ENCODE measurements around the gene RNF31.

RNF31 gene

GRCh38 chr14:24147761-24148428 is 597 bp downstream of the RNF31 start:
- Histone ChIP-seq H3K4me2 (peak overlapping the region; percentile 91 to 100 (median 97)), H3K36me3 (peaks cover 56 to 75% (median 67%) of the 10 kb centered on the region in 11 experiments), H3K9ac (peak overlapping the region; percentile 86 to 96 (median 90)), H3K4me3 (peak overlapping the region; percentile 88 to 99 (median 92)), H3K27me3 (no peaks in the 10 kb centered on the region), H4K20me1 (peaks cover 4 to 66% (median 53%) of the 10 kb centered on the region in 11 experiments; a peak in 18 of 22 replicates), H3K4me1 (peaks cover 45 to 62% (median 47%) of the 10 kb centered on the region in 10 experiments), H3K27ac (peak overlapping the region; percentile 57 to 94 (median 82)), H3K9me3 (replicated peaks in 1 of 11) (no peaks in the 10 kb centered on the region)
- TF ChIP-seq Cebpa-rat (IDR thresholded peaks at IDR 0.05) = no peak

DNA sequence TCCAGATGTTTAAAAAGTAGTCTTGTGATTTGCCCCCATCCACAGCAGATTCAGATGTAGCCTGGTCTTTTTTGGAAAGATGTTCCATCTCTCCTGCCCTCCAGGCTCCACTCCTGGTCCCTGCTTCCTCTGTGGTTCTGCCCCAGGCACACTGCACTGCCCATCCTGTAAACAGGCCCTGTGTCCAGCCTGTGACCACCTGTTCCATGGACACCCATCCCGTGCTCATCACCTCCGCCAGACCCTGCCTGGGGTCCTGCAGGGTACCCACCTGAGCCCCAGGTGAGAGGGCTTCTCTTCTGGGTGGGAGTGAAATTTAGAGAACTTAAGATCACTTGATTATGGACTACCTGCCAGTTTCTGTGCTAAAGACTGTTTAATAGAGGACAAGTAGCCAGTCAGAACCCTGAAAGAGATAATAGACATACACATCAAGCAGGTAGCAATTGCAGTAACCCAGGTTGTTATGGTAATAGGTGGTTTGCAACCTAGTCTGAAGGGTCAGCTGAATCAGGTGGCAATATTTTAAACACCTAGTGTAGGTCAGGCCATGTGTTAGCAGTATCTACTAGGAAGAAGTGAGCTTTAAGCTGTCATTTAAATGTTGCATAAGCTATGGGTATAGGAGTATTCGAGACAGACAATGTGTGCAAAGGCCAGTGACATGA is 2.1 kb downstream of the RNF31 start:
- Histone ChIP-seq H4K20me1 (peaks cover 4 to 53% (median 41%) of the 10 kb centered on the region in 11 experiments; a peak in 18 of 22 replicates), H3K4me2 (peak overlapping the region in 9 of 11 experiments; percentile 91 to 100 (median 97); a peak in 14 of 22 replicates), H3K9ac (peak overlapping the region in 10 of 11 experiments; percentile 27 to 96 (median 90); a peak in 14 of 22 replicates), H3K27me3 (no peaks in the 10 kb centered on the region), H3K4me1 (peaks cover 30 to 50% (median 36%) of the 10 kb centered on the region in 10 experiments), H3K27ac (no peak overlapping the region), H3K4me3 (no peak overlapping the region; a peak in 1 of 20 replicates), H3K36me3 (peaks cover 56 to 73% (median 63%) of the 10 kb centered on the region in 11 experiments), H3K9me3 (replicated peaks in 1 of 11) (no peaks in the 10 kb centered on the region)
- TF ChIP-seq Cebpa-rat (IDR thresholded peaks at IDR 0.05) = no peak

DNA sequence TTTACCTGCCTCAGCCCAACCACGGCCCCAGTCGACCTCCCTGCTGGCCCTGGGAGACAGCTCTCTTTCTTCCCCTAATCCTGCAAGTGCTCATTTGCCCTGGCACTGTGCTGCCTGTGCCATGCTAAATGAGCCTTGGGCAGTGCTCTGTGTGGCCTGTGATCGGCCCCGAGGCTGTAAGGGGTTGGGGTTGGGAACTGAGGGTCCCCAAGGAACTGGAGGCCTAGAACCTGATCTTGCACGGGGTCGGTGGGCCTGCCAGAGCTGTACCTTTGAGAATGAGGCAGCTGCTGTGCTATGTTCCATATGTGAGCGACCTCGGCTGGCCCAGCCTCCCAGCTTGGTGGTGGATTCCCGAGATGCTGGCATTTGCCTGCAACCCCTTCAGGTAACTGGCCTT is 2.8 kb downstream of the RNF31 start:
- peaks cover 24 to 50% (median 33%) of the 10 kb centered on the region in 10 experiments for H3K4me1 ChIP-seq
- H3K27me3 ChIP-seq = no peaks in the 10 kb centered on the region
- peaks cover 4 to 51% (median 41%) of the 10 kb centered on the region in 11 experiments; a peak in 18 of 22 replicates for H4K20me1 ChIP-seq
- H3K36me3 ChIP-seq = peaks cover 57 to 73% (median 65%) of the 10 kb centered on the region in 11 experiments
- peak overlapping the region in 1 of 11 experiments; percentile 99; a peak in 1 of 22 replicates for H3K4me2 ChIP-seq
- peak overlapping the region in 6 of 11 experiments; percentile 21 to 96 (median 64); a peak in 6 of 22 replicates for H3K9ac ChIP-seq
- no peak for TF ChIP-seq Cebpa-rat (IDR thresholded peaks at IDR 0.05)
- H3K4me3 ChIP-seq = no peak overlapping the region
- no peaks in the 10 kb centered on the region for H3K9me3 ChIP-seq (replicated peaks in 1 of 11)
- no peak overlapping the region for H3K27ac ChIP-seq

- H3K4me2 ChIP-seq = 0 out of 22 replicates have a peak overlapping the region, but pooled peaks of 1 of the 11 experiments have one; percentile 99
- H3K27ac ChIP-seq = no peak overlapping the region
- peaks cover 4 to 50% (median 41%) of the 10 kb centered on the region in 11 experiments; a peak in 18 of 22 replicates for H4K20me1 ChIP-seq
- H3K27me3 ChIP-seq = no peaks in the 10 kb centered on the region
- H3K9ac ChIP-seq = peak overlapping the region in 5 of 11 experiments; percentile 32 to 92 (median 43); a peak in 3 of 22 replicates
- no peak for TF ChIP-seq Cebpa-rat (IDR thresholded peaks at IDR 0.05)
- H3K4me1 ChIP-seq = peaks cover 19 to 50% (median 33%) of the 10 kb centered on the region in 10 experiments
- no peak overlapping the region for H3K4me3 ChIP-seq
- no peaks in the 10 kb centered on the region for H3K9me3 ChIP-seq (replicated peaks in 1 of 11)
- peaks cover 62 to 74% (median 70%) of the 10 kb centered on the region in 11 experiments for H3K36me3 ChIP-seq
Measured at GRCh38 chr14:24150567-24150966, 3.3 kb downstream of the RNF31 start.

DNA sequence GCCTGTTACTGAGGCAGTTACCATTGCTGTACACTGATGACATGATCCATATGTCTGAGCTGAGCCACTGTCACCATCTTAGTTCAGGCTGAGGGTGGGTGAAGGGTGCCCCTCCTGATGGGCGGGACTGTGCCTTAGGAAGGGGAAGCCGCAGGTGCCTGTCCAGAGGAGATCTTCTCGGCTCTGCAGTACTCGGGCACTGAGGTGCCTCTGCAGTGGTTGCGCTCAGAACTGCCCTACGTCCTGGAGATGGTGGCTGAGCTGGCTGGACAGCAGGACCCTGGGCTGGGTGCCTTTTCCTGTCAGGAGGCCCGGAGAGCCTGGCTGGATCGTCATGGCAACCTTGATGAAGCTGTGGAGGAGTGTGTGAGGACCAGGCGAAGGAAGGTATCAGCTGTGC is 3.7 kb downstream of the RNF31 start:
- Histone ChIP-seq H3K4me1 (peaks cover 15 to 48% (median 31%) of the 10 kb centered on the region in 10 experiments), H3K9me3 (replicated peaks in 1 of 11) (no peaks in the 10 kb centered on the region), H3K4me2 (no peak overlapping the region), H3K36me3 (peaks cover 66 to 78% (median 74%) of the 10 kb centered on the region in 11 experiments), H3K9ac (0 out of 22 replicates have a peak overlapping the region, but pooled peaks of 1 of the 11 experiments have one; percentile 1), H3K27ac (no peak overlapping the region), H3K4me3 (no peak overlapping the region), H3K27me3 (no peaks in the 10 kb centered on the region), H4K20me1 (peaks cover 4 to 52% (median 41%) of the 10 kb centered on the region in 11 experiments; a peak in 18 of 22 replicates)
- no peak for TF ChIP-seq Cebpa-rat (IDR thresholded peaks at IDR 0.05)

DNA sequence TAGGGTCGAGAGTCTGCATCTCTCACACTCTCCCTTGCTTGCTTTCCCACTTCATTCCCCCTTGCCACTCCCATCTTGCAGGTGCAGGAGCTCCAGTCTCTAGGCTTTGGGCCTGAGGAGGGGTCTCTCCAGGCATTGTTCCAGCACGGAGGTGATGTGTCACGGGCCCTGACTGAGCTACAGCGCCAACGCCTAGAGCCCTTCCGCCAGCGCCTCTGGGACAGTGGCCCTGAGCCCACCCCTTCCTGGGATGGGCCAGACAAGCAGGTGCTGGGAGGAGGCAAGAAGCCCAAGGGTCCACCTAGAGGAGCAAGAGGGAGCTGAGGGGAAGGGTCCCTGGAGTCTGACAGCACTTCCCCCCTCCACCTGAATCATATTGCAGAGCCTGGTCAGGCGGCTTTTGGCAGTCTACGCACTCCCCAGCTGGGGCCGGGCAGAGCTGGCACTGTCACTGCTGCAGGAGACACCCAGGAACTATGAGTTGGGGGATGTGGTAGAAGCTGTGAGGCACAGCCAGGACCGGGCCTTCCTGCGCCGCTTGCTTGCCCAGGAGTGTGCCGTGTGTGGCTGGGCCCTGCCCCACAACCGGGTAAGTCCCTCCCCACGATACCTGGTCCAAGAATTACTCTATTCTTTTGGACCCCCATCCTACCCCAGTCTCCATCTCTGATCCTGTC is 4.2 kb downstream of the RNF31 start:
- no peak overlapping the region for H3K27ac ChIP-seq
- peak overlapping the region in 2 of 11 experiments; percentile 1 to 10; a peak in 1 of 22 replicates for H3K9ac ChIP-seq
- H4K20me1 ChIP-seq = peaks cover 4 to 52% (median 41%) of the 10 kb centered on the region in 11 experiments; a peak in 18 of 22 replicates
- H3K4me3 ChIP-seq = no peak overlapping the region
- peaks cover 14 to 48% (median 30%) of the 10 kb centered on the region in 10 experiments for H3K4me1 ChIP-seq
- H3K9me3 ChIP-seq (replicated peaks in 1 of 11) = no peaks in the 10 kb centered on the region
- peaks cover 72 to 84% (median 79%) of the 10 kb centered on the region in 11 experiments for H3K36me3 ChIP-seq
- no peak for TF ChIP-seq Cebpa-rat (IDR thresholded peaks at IDR 0.05)
- no peaks in the 10 kb centered on the region for H3K27me3 ChIP-seq
- H3K4me2 ChIP-seq = no peak overlapping the region

- Histone ChIP-seq H3K9ac (peak overlapping the region in 6 of 11 experiments; percentile 5 to 44 (median 24); a peak in 4 of 22 replicates), H3K4me1 (peaks cover 0 to 28% (median 13%) of the 10 kb centered on the region in 10 experiments; a peak in 15 of 20 replicates), H3K27ac (peak overlapping the region in 1 of 11 experiments; percentile 15; a peak in 1 of 22 replicates), H3K4me3 (no peak overlapping the region), H4K20me1 (peaks cover 0 to 39% (median 22%) of the 10 kb centered on the region in 11 experiments; a peak in 14 of 22 replicates), H3K36me3 (peaks cover 89 to 100% (median 96%) of the 10 kb centered on the region in 11 experiments), H3K9me3 (replicated peaks in 1 of 11) (no peaks in the 10 kb centered on the region), H3K27me3 (no peaks in the 10 kb centered on the region), H3K4me2 (peak overlapping the region in 3 of 11 experiments; percentile 4 to 11 (median 8); a peak in 1 of 22 replicates)
- no peak for TF ChIP-seq Cebpa-rat (IDR thresholded peaks at IDR 0.05)
Measured at GRCh38 chr14:24155100-24155499, 7.8 kb downstream of the RNF31 start.

GRCh38 chr14:24156840-24157239 is 9.5 kb downstream of the RNF31 start:
- Histone ChIP-seq H3K4me1 (peaks cover 14 to 37% (median 25%) of the 10 kb centered on the region in 10 experiments), H3K9ac (peak overlapping the region in 2 of 11 experiments; percentile 28 to 32; a peak in 1 of 22 replicates), H3K36me3 (peaks cover 78 to 90% (median 86%) of the 10 kb centered on the region in 11 experiments), H4K20me1 (peaks cover 0 to 22% (median 12%) of the 10 kb centered on the region in 11 experiments; a peak in 13 of 22 replicates), H3K4me2 (no peak overlapping the region), H3K27me3 (no peaks in the 10 kb centered on the region), H3K27ac (no peak overlapping the region), H3K9me3 (replicated peaks in 1 of 11) (no peaks in the 10 kb centered on the region), H3K4me3 (no peak overlapping the region)
- TF ChIP-seq Cebpa-rat (IDR thresholded peaks at IDR 0.05) = no peak
